ENCODE measurements around the gene PRKCH. TPM values are rescaled to one million over a fixed set of nuclear protein-coding genes. Genes with fewer than 3 reads are reported as not detected.

The PRKCH gene
- total and polyA plus RNA-seq, 2 donors (not counting 3 experiments of a cell fraction or from before 2014, with no cell fraction given): 97.7 to 103 TPM

- Histone ChIP-seq H2AFZ (ENCODE audit: low read depth, low read length) (no peak overlapping the region), H3K9me3 (replicated peaks; ENCODE audit: control insufficient read depth, insufficient read depth, low read length) (no peaks in the 10 kb centered on the region), H4K20me1 (replicated peaks; ENCODE audit: control insufficient read depth, extremely low read depth, insufficient read depth, low read length) (no peaks in the 10 kb centered on the region), H3K9ac (replicated peaks; ENCODE audit: extremely low read depth, insufficient read depth, low read length) (peak overlapping the region; percentile 46), H3K9me1 (replicated peaks; ENCODE audit: control insufficient read depth, extremely low read depth, insufficient read depth, low read length) (no peaks in the 10 kb centered on the region), H3K4me2 (ENCODE audit: insufficient read depth, low read length) (peak overlapping the region; percentile 88), H3K4me1 (ENCODE audit: control insufficient read depth, extremely low read depth, insufficient read depth, low read length) (peaks cover 58% of the 10 kb centered on the region), H3K4me3 (replicated peaks in 1 of 3; ENCODE audit: insufficient read depth in 1 of 3, low read depth in 1 of 3, low read length in 3 of 3) (peak overlapping the region in 1 of 3 experiments; percentile 27), H3K27ac (ENCODE audit: insufficient read depth, low read depth, low read length) (peak overlapping the region; percentile 75), H3K27me3 (ENCODE audit: control insufficient read depth in 2 of 2, insufficient read depth in 2 of 2, low read length in 2 of 2) (no peaks in the 10 kb centered on the region), H3K79me2 (ENCODE audit: control insufficient read depth, insufficient read depth, low read length) (peaks cover 64% of the 10 kb centered on the region), H3K36me3 (ENCODE audit: control insufficient read depth in 2 of 2, extremely low read depth in 1 of 2, insufficient read depth in 2 of 2, low read length in 2 of 2) (no peaks in the 10 kb centered on the region)
- BruUV-seq (replicated peaks): no TSS peak
- peak; percentile 68 for FAIRE-seq
- intact Hi-C loops (cut with micrococcal nuclease) (loop anchor here (1.0 kb wide), 2 partner anchors 15 to 77 kb away; no protein-coding TSS in a partner anchor), dilution Hi-C loops (cut with MboI; ENCODE audit: extremely low pct_ligation_motif_present, low sequenced_read_pairs) (no loop called here)
- ChIA-PET CTCF (interaction anchor here (0.9 to 4.2 kb wide), 7 partner anchors 13 to 153 kb away, joined by 3 to 21 read pairs (median 4); no protein-coding TSS in a partner anchor), POLR2A (interaction anchor here (1.1 kb wide), 1 partner anchor 112 kb away, joined by 4 read pairs; the partner anchor contains the start of gene PRKCH)
- peak; percentile 79 for DNase-seq (ENCODE audit: low read depth, low spot score)
- TF ChIP-seq EZH2 (IDR thresholded peaks at IDR 0.05; ENCODE audit: borderline replicate concordance, low read depth, low read length, severe bottlenecking) (no peak), GATA2 (IDR thresholded peaks at IDR 0.05; ENCODE audit: insufficient read depth, insufficient read length, low read depth, low read length) (no peak), MAX (IDR thresholded peaks at IDR 0.05; ENCODE audit: insufficient read depth, insufficient read length) (no peak), JUN (IDR thresholded peaks at IDR 0.05; ENCODE audit: borderline replicate concordance, insufficient read depth, insufficient read length, low read depth) (no peak), CTCF (IDR thresholded peaks at IDR 0.05; ENCODE audit: extremely low read depth in 1 of 2, insufficient read depth in 1 of 2, low read depth in 1 of 2, low read length in 2 of 2) (no peak), MYC (IDR thresholded peaks at IDR 0.05; ENCODE audit: low read depth, low read length) (no peak), POLR2A (IDR thresholded peaks at IDR 0.05; ENCODE audit: low read depth, low read length) (no peak), FOS (IDR thresholded peaks at IDR 0.05; ENCODE audit: borderline replicate concordance, insufficient read depth, low read length) (no peak), POLR2AphosphoS5 (IDR thresholded peaks at IDR 0.05; ENCODE audit: insufficient read depth, low read depth, low read length) (no peak)
Measured at GRCh38 chr14:61433169-61433568, 111.8 kb downstream of the PRKCH start.
